ENCODE results near the gene VAV1. TPM values are rescaled to one million over a fixed set of nuclear protein-coding genes. Genes with fewer than 3 reads are reported as not detected.

Gene VAV1
- total and polyA plus RNA-seq, 2 donors (not counting 3 experiments of a cell fraction or from before 2014, with no cell fraction given), result not detected

GRCh38 chr19:6802336-6803035 is 30.0 kb downstream of the VAV1 start:
- BruUV-seq (replicated peaks), result no TSS peak
- peak; percentile 9 for DNase-seq (ENCODE audit: low read depth, low spot score)
- CTCF ChIA-PET, result interaction anchor here (0.9 to 1.1 kb wide), 3 partner anchors 9 to 65 kb away, joined by 3 to 5 read pairs (median 4); partner anchors contain the start of gene GPR108
- H3K9me1 ChIP-seq (replicated peaks; ENCODE audit: control insufficient read depth, extremely low read depth, insufficient read depth, low read length), result no peaks in the 10 kb centered on the region
- TF ChIP-seq FOS (IDR thresholded peaks at IDR 0.05; ENCODE audit: borderline replicate concordance, insufficient read depth, low read length) (peak; percentile 45), POLR2AphosphoS5 (IDR thresholded peaks at IDR 0.05; ENCODE audit: insufficient read depth, low read depth, low read length) (peak; percentile 37), EZH2 (IDR thresholded peaks at IDR 0.05; ENCODE audit: borderline replicate concordance, low read depth, low read length, severe bottlenecking) (no peak)
- dilution Hi-C loops (cut with MboI; ENCODE audit: extremely low pct_ligation_motif_present, low sequenced_read_pairs) (no loop called here), intact Hi-C loops (cut with micrococcal nuclease) (loop anchor here (1.0 to 5.0 kb wide), 2 partner anchors 60 to 65 kb away; partner anchors contain the start of genes GPR108 and TRIP10)
- H3K79me2 ChIP-seq (ENCODE audit: control insufficient read depth, insufficient read depth, low read length), result no peaks in the 10 kb centered on the region
- H3K4me3 ChIP-seq (replicated peaks in 1 of 3; ENCODE audit: insufficient read depth in 1 of 3, low read depth in 1 of 3, low read length in 3 of 3), result no peak overlapping the region
- peak; percentile 86 for FAIRE-seq
- H4K20me1 ChIP-seq (replicated peaks; ENCODE audit: control insufficient read depth, extremely low read depth, insufficient read depth, low read length), result no peaks in the 10 kb centered on the region
- no peak overlapping the region for H3K9ac ChIP-seq (replicated peaks; ENCODE audit: extremely low read depth, insufficient read depth, low read length)
- H3K4me1 ChIP-seq (ENCODE audit: control insufficient read depth, extremely low read depth, insufficient read depth, low read length), result peaks cover 18% of the 10 kb centered on the region
- no peaks in the 10 kb centered on the region for H3K36me3 ChIP-seq (ENCODE audit: control insufficient read depth in 2 of 2, extremely low read depth in 1 of 2, insufficient read depth in 2 of 2, low read length in 2 of 2)
- H3K9me3 ChIP-seq (replicated peaks; ENCODE audit: control insufficient read depth, insufficient read depth, low read length), result no peaks in the 10 kb centered on the region
- peak overlapping the region; percentile 7 for H3K4me2 ChIP-seq (ENCODE audit: insufficient read depth, low read length)
- POLR2A ChIA-PET, result no interaction called here
- H3K27ac ChIP-seq (ENCODE audit: insufficient read depth, low read depth, low read length), result no peak overlapping the region
- H3K27me3 ChIP-seq (ENCODE audit: control insufficient read depth in 2 of 2, insufficient read depth in 2 of 2, low read length in 2 of 2), result no peaks in the 10 kb centered on the region
- peak overlapping the region; percentile 30 for H2AFZ ChIP-seq (ENCODE audit: low read depth, low read length)

- Histone ChIP-seq H4K20me1 (replicated peaks; ENCODE audit: control insufficient read depth, extremely low read depth, insufficient read depth, low read length) (no peaks in the 10 kb centered on the region), H3K4me3 (replicated peaks in 1 of 3; ENCODE audit: insufficient read depth in 1 of 3, low read depth in 1 of 3, low read length in 3 of 3) (no peak overlapping the region), H3K4me1 (ENCODE audit: control insufficient read depth, extremely low read depth, insufficient read depth, low read length) (peaks cover 18% of the 10 kb centered on the region), H3K27me3 (ENCODE audit: control insufficient read depth in 2 of 2, insufficient read depth in 2 of 2, low read length in 2 of 2) (no peaks in the 10 kb centered on the region), H3K9me3 (replicated peaks; ENCODE audit: control insufficient read depth, insufficient read depth, low read length) (no peaks in the 10 kb centered on the region), H3K9ac (replicated peaks; ENCODE audit: extremely low read depth, insufficient read depth, low read length) (no peak overlapping the region), H3K27ac (ENCODE audit: insufficient read depth, low read depth, low read length) (no peak overlapping the region), H3K79me2 (ENCODE audit: control insufficient read depth, insufficient read depth, low read length) (no peaks in the 10 kb centered on the region), H2AFZ (ENCODE audit: low read depth, low read length) (no peak overlapping the region), H3K36me3 (ENCODE audit: control insufficient read depth in 2 of 2, extremely low read depth in 1 of 2, insufficient read depth in 2 of 2, low read length in 2 of 2) (no peaks in the 10 kb centered on the region), H3K9me1 (replicated peaks; ENCODE audit: control insufficient read depth, extremely low read depth, insufficient read depth, low read length) (no peaks in the 10 kb centered on the region), H3K4me2 (ENCODE audit: insufficient read depth, low read length) (no peak overlapping the region)
- no TSS peak for BruUV-seq (replicated peaks)
- intact Hi-C loops (cut with micrococcal nuclease) (loop anchor here (5.0 kb wide), 1 partner anchor 66 kb away; the partner anchor contains the start of genes GPR108 and TRIP10), dilution Hi-C loops (cut with MboI; ENCODE audit: extremely low pct_ligation_motif_present, low sequenced_read_pairs) (no loop called here)
- CTCF ChIA-PET, result interaction anchor here (0.9 to 1.2 kb wide), 5 partner anchors 9 to 66 kb away, joined by 3 to 5 read pairs (median 4); partner anchors contain the start of gene GPR108
- TF ChIP-seq POLR2A (IDR thresholded peaks at IDR 0.05; ENCODE audit: low read depth, low read length), result no peak
- no peak for TF ChIP-seq FOS (IDR thresholded peaks at IDR 0.05; ENCODE audit: borderline replicate concordance, insufficient read depth, low read length)
- no peak for TF ChIP-seq MYC (IDR thresholded peaks at IDR 0.05; ENCODE audit: low read depth, low read length)
- no peak for TF ChIP-seq POLR2AphosphoS5 (IDR thresholded peaks at IDR 0.05; ENCODE audit: insufficient read depth, low read depth, low read length)
- no peak for TF ChIP-seq JUN (IDR thresholded peaks at IDR 0.05; ENCODE audit: borderline replicate concordance, insufficient read depth, insufficient read length, low read depth)
- no peak for TF ChIP-seq MAX (IDR thresholded peaks at IDR 0.05; ENCODE audit: insufficient read depth, insufficient read length)
- TF ChIP-seq EZH2 (IDR thresholded peaks at IDR 0.05; ENCODE audit: borderline replicate concordance, low read depth, low read length, severe bottlenecking), result no peak
- TF ChIP-seq GATA2 (IDR thresholded peaks at IDR 0.05; ENCODE audit: insufficient read depth, insufficient read length, low read depth, low read length), result no peak
- TF ChIP-seq CTCF (IDR thresholded peaks at IDR 0.05; ENCODE audit: extremely low read depth in 1 of 2, insufficient read depth in 1 of 2, low read depth in 1 of 2, low read length in 2 of 2), result no peak
- FAIRE-seq, result no peak
- DNase-seq (ENCODE audit: low read depth, low spot score), result no peak
- POLR2A ChIA-PET, result no interaction called here
Measured at GRCh38 chr19:6803036-6803404, 30.5 kb downstream of the VAV1 start.
